Neutrophil (primary cell): ENCODE measurements around the gene CHST13.

Experiments used
- H3K27ac ChIP-seq: fragments of 200-600 bp; sonication (generic); 2 replicates; pipeline ENCODE4 v1.5.1; 2016; ENCODE audit warnings: mild to moderate bottlenecking, moderate library complexity
- H3K27me3 ChIP-seq: fragments of 200-600 bp; sonication (generic); 2 replicates; pipeline ENCODE4 v1.6.0; 2016; ENCODE audit warnings: mild to moderate bottlenecking
- H3K36me3 ChIP-seq: fragments of 200-600 bp; sonication (generic); 2 replicates; pipeline ENCODE4 v1.5.1; 2017
- H3K4me1 ChIP-seq, 2 experiments: fragments of 200-600 bp in 1 of 2; sonication (generic) in 1 of 2; 1 replicate in 1 of 2; 2 replicates in 1 of 2; pipeline versions ENCODE4 v1.5.1 to v1.6.1; 2013 to 2016; ENCODE audit warnings: low read depth in 1 of 2, low read length in 1 of 2, mild to moderate bottlenecking in 1 of 2, moderate library complexity in 1 of 2; ENCODE audit not compliant: control insufficient read depth in 1 of 2, insufficient read depth in 1 of 2
- H3K4me3 ChIP-seq, 2 experiments: fragments of 200-600 bp in 1 of 2; sonication (generic) in 1 of 2; 1 replicate in 1 of 2; 2 replicates in 1 of 2; pipeline ENCODE4 v1.5.1; 2013 to 2016; ENCODE audit warnings: low read depth in 1 of 2, low read length in 1 of 2, mild to moderate bottlenecking in 1 of 2, moderate library complexity in 1 of 2
- H3K9me3 ChIP-seq: fragments of 200-600 bp; sonication (generic); 2 replicates; pipeline ENCODE4 v1.5.1; 2016
- TF ChIP-seq, protein P1 (sequence below): fragments of 200-600 bp; sonication (generic); IDR thresholded peaks from 2 replicates; pipeline ENCODE4 v1.5.1; 2016; ENCODE audit warnings: antibody characterized with exemption

The CHST13 gene

DNA sequence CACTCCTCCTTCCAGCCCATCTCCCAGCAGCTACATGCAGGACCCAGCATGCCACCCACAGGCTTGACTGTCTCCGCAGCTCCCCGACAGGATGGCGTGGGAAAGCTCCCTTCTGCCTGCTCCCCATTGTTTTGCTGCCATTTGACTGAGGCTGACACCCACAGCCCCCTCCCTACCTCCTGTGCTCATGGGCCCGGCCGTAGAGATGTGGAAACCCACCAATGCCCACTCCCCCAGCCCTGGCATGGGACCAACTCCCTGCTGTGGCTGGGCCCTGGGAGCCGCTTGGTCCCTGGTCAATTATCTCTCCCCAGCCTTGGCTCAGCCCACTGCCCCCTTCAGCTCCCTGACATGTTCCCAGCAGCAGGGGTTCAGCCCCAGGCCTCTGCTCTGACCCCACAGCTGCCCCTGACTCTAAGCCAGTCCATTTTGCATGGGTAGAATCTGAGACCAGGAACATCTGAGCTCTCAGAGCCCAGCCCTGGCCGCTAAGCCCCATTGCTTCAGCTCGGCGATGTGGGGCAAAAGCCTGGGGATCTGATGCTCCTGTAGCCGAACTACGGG is 26.6 kb downstream of the CHST13 start:
- no peak overlapping the region for H3K27ac ChIP-seq
- H3K36me3 ChIP-seq: no peaks in the 10 kb centered on the region
- H3K27me3 ChIP-seq: no peaks in the 10 kb centered on the region
- H3K4me3 ChIP-seq: no peak overlapping the region
- no peaks in the 10 kb centered on the region for H3K9me3 ChIP-seq
- TF ChIP-seq, protein P1, sequence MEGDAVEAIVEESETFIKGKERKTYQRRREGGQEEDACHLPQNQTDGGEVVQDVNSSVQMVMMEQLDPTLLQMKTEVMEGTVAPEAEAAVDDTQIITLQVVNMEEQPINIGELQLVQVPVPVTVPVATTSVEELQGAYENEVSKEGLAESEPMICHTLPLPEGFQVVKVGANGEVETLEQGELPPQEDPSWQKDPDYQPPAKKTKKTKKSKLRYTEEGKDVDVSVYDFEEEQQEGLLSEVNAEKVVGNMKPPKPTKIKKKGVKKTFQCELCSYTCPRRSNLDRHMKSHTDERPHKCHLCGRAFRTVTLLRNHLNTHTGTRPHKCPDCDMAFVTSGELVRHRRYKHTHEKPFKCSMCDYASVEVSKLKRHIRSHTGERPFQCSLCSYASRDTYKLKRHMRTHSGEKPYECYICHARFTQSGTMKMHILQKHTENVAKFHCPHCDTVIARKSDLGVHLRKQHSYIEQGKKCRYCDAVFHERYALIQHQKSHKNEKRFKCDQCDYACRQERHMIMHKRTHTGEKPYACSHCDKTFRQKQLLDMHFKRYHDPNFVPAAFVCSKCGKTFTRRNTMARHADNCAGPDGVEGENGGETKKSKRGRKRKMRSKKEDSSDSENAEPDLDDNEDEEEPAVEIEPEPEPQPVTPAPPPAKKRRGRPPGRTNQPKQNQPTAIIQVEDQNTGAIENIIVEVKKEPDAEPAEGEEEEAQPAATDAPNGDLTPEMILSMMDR: no peak
- peaks cover 8 to 12% of the 10 kb centered on the region in 2 experiments for H3K4me1 ChIP-seq

DNA sequence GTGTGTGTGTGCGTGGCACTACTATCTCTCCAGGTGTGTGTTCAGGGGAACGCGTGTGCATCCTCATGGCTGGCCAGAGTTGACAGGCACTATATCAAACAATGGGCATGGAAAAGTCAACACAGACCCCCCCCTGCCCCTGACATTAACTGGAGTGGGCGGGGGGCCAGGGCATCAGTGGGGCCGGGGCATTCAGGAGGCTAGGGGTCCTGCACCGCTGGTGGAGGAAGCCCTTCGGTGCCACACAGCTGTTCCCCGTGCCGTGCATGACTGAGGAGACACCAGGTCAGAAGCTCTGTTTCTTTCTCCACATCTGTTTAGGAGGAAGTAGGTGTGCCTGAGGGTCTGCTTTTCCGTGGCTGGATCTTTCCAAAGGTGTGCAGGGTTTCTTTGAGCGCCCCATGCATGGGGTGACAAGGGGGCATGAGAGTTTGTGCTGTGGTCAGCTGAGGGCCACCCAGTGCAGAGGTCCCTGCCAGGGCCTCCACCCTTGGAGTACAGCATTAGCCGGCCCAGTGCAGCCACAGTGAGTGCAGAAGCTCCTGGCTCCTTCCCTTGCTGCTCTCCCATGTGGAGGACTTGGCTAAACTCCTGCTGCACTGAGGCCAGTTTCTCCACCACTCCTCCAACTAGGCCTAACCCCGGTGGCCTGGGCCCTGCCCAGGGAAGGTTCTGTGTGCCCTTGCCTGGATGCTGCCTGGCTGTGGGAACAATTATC is 27.3 kb downstream of the CHST13 start:
- no peak overlapping the region for H3K4me3 ChIP-seq
- TF ChIP-seq, protein P1: no peak
- no peaks in the 10 kb centered on the region for H3K27me3 ChIP-seq

DNA sequence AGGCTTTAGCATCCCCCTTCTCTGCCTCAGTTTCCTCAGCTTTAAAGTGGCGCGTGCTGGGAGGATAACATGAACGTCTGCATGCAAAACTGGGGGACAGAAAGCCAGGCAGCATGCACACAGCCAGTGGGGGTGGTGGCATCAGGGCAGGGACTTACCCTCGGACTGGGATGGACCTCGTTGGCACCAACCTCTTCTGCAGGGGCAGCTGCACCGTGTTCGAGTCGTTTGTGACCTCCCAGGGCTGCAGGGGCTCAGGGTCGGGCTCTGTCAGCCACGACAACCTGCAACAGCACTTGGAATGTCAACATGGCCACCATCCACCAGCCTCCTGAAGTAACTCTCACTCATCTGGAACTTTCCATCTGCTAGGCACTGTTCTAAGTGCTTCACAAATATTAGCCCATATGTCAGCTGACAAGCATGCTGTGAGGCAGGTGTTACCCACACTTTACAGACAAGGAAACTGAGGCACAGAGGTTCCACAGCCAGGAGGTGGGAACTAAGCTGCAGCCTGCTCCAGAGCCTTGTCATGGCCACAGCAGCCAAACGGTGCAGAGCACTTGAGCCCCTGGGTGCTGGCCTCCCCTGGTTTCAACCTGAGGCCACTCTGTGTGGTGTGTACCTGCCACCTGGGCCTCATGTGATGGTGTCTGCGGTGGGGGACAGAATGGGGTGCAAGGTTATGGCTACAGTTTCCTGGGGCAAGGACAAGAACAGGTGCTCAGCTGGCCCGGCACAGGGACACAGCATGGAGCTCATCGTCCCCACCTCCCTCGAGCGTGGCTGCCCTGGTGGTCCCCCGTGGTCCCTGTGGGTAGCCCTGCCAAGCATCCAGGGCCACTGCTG is 28.1 kb downstream of the CHST13 start:
- H3K36me3 ChIP-seq: no peaks in the 10 kb centered on the region

More for the DNA sequence above, 27.3 kb downstream of the CHST13 start:
- Histone ChIP-seq H3K4me1 (peaks cover 8 to 12% of the 10 kb centered on the region in 2 experiments), H3K27ac (no peak overlapping the region), H3K9me3 (no peaks in the 10 kb centered on the region), H3K36me3 (no peaks in the 10 kb centered on the region)

DNA sequence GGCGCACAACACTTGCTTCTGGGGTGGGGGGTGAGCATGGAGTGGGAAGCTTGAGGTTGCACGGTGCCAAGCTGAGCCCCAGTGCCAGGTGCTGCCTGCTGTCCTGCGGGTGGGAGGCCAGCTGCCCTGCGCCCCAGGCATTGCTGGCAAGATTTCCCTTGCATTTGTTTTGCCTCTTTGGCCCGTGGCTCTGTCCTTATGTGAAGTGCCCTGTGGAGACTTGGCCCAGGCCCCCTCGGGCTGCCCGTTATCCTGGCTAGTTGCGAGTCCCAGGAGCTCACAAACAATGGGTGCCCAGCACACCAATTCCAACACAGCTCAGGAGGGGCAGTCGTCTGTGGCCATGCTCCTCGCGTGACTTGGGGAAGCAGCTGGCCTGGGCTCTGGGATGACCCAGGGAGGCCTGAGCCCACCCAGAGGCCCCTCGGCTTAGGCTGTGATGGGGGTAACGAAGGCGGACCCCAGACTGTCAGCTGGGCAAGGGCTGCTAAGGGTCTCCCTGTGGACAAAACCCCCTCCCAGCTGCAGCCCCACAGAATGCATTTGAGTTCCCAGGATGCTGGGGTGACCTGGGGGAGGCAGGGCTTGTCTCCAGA is 28.8 kb downstream of the CHST13 start:
- Histone ChIP-seq H3K27ac (no peak overlapping the region), H3K27me3 (no peaks in the 10 kb centered on the region), H3K4me1 (peaks cover 8 to 12% of the 10 kb centered on the region in 2 experiments), H3K9me3 (no peaks in the 10 kb centered on the region), H3K36me3 (no peaks in the 10 kb centered on the region), H3K4me3 (no peak overlapping the region)
- TF ChIP-seq, protein P1: no peak

More for the DNA sequence above, 28.1 kb downstream of the CHST13 start:
- peaks cover 8 to 12% of the 10 kb centered on the region in 2 experiments for H3K4me1 ChIP-seq
- H3K4me3 ChIP-seq: no peak overlapping the region
- no peaks in the 10 kb centered on the region for H3K9me3 ChIP-seq
- H3K27ac ChIP-seq: no peak overlapping the region
- TF ChIP-seq, protein P1: no peak
- H3K27me3 ChIP-seq: no peaks in the 10 kb centered on the region

DNA sequence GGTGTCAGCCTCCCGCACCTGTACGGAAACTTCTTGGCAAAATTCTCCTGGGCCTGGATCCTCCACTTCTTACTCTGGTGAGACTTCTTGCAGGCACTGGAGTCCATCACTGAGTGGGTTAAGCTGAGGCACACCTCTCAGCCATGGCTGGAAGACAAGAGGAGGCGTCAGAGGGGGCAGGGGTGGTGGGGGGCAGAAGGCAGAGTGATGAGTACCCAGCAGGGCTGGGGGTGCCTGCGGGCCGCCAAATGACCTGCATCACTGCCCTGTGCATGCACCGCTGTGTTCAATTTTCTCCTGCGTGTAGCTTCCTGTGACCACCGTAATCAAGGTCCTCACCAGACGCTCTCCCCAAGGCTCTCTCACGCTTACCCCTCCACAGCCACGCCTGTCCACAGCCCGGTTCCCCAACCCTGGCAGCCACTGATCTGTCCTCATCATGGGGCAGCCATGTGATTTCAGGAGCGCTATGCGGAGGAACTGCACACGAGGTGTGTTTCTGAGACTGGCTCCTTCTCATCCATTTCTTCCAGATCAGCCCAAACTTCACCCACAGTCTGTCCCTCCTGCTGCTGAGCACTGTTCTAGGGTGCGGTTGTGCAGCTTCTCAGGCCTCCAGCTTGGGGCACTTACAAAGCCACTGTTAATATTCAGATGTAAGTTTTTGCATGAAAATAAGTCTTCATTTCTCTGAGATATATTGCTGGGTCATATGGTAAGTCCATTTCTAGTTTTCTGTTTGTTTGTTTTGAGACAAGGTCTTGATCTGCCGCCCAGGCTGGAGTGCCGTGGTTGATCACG is 29.5 kb downstream of the CHST13 start:
- H3K9me3 ChIP-seq: no peaks in the 10 kb centered on the region
- H3K27me3 ChIP-seq: no peaks in the 10 kb centered on the region
- H3K4me1 ChIP-seq: peaks cover 8 to 12% of the 10 kb centered on the region in 2 experiments
- H3K27ac ChIP-seq: no peak overlapping the region
- TF ChIP-seq, protein P1: no peak
- H3K36me3 ChIP-seq: no peaks in the 10 kb centered on the region
- no peak overlapping the region for H3K4me3 ChIP-seq
